HG03103 (cell line): ENCODE data around the gene APBA1.

Experiments
- ATAC-seq: cut with Tn5 transposase; IDR thresholded peaks from one replicate; pipeline ENCODE4 v1.9.1; 2021; ENCODE audit warnings: low read depth; ENCODE audit not compliant: unreplicated experiment

The APBA1 gene

GRCh38 chr9:69380301-69380700, 291.9 kb downstream of the APBA1 start:
- ATAC-seq: no peak

- ATAC-seq: no peak
These were observed 292.7 kb downstream of the APBA1 start for GRCh38 chr9:69379270-69379982.

GRCh38 chr9:69377981-69378380, 294.2 kb downstream of the APBA1 start:
- no peak for ATAC-seq
